ENCODE measurements around the gene TMEM223. TPM values are rescaled to one million over a fixed set of nuclear protein-coding genes. Genes with fewer than 3 reads are reported as not detected.

The TMEM223 gene
- polyA plus RNA-seq, 1 donor (not counting 4 experiments of a cell fraction or from before 2014, with no cell fraction given): 11.0 TPM

- dilution Hi-C loops (cut with MboI; ENCODE audit: extremely low pct_ligation_motif_present, low sequenced_read_pairs): no loop called here
- H3K79me2 ChIP-seq (ENCODE audit: control insufficient read depth, insufficient read depth, low read length): peaks cover 38% of the 10 kb centered on the region
- H3K4me2 ChIP-seq (ENCODE audit: control insufficient read depth, extremely low read depth, insufficient read depth, low read depth, low read length): no peak overlapping the region
- no peaks in the 10 kb centered on the region for H3K27me3 ChIP-seq (ENCODE audit: control insufficient read depth, extremely low read depth, insufficient read depth, low read length)
- H3K4me1 ChIP-seq (ENCODE audit: control insufficient read depth, extremely low read depth, insufficient read depth, low read length): peaks cover 32% of the 10 kb centered on the region
- no peaks in the 10 kb centered on the region for H4K20me1 ChIP-seq (ENCODE audit: control insufficient read depth, extremely low read depth, insufficient read depth, low read length)
- peaks cover 7 to 30% of the 10 kb centered on the region in 2 experiments for H3K36me3 ChIP-seq (ENCODE audit: control insufficient read depth in 2 of 2, extremely low read depth in 1 of 2, insufficient read depth in 2 of 2, low read length in 2 of 2)
- no peak overlapping the region for H3K4me3 ChIP-seq (ENCODE audit: control insufficient read depth in 2 of 3, extremely low read depth in 1 of 3, insufficient read depth in 2 of 3, low read depth in 1 of 3, low read length in 3 of 3)
- H3K27ac ChIP-seq (ENCODE audit: control insufficient read depth, insufficient read depth, low read length): no peak overlapping the region
- no peaks in the 10 kb centered on the region for H3K9me1 ChIP-seq (ENCODE audit: control insufficient read depth, extremely low read depth, insufficient read depth, low read length)
- TF ChIP-seq CTCF (optimal IDR thresholded peaks at IDR 0.05 in 1 of 3, IDR thresholded peaks at IDR 0.05 in 1 of 3, conservative IDR thresholded peaks at IDR 0.05 in 1 of 3; ENCODE audit: extremely low read depth in 1 of 3, insufficient read depth in 2 of 3, low read length in 3 of 3) (peak in 1 of 3 experiments; percentile 6), EZH2 (IDR thresholded peaks at IDR 0.05; ENCODE audit: low read length) (no peak)
- FAIRE-seq (no peak), DNase-seq (ENCODE audit: low read depth, low spot score) (no peak)
- no peak overlapping the region for H3K9ac ChIP-seq (ENCODE audit: control insufficient read depth, extremely low read depth, insufficient read depth, low read length)
- no peak overlapping the region for H2AFZ ChIP-seq (ENCODE audit: control insufficient read depth, low read length)
- H3K9me3 ChIP-seq (ENCODE audit: control insufficient read depth, low read depth, low read length): no peaks in the 10 kb centered on the region
These were observed 2.8 kb downstream of the TMEM223 start for GRCh38 chr11:62788991-62789390.

- Histone ChIP-seq H3K9me3 (ENCODE audit: control insufficient read depth, low read depth, low read length) (no peaks in the 10 kb centered on the region), H3K4me2 (ENCODE audit: control insufficient read depth, extremely low read depth, insufficient read depth, low read depth, low read length) (peak within 1 kb of the TSS; percentile 66), H2AFZ (ENCODE audit: control insufficient read depth, low read length) (peak within 1 kb of the TSS; percentile 75), H3K79me2 (ENCODE audit: control insufficient read depth, insufficient read depth, low read length) (peaks cover 38% of the 10 kb centered on the region), H3K27ac (ENCODE audit: control insufficient read depth, insufficient read depth, low read length) (peak within 1 kb of the TSS; percentile 98), H3K9me1 (ENCODE audit: control insufficient read depth, extremely low read depth, insufficient read depth, low read length) (no peaks in the 10 kb centered on the region), H3K4me1 (ENCODE audit: control insufficient read depth, extremely low read depth, insufficient read depth, low read length) (peaks cover 29% of the 10 kb centered on the region), H3K27me3 (ENCODE audit: control insufficient read depth, extremely low read depth, insufficient read depth, low read length) (no peaks in the 10 kb centered on the region), H3K4me3 (ENCODE audit: control insufficient read depth in 2 of 3, extremely low read depth in 1 of 3, insufficient read depth in 2 of 3, low read depth in 1 of 3, low read length in 3 of 3) (peak within 1 kb of the TSS; percentile 78 to 100 (median 99)), H3K36me3 (ENCODE audit: control insufficient read depth in 2 of 2, extremely low read depth in 1 of 2, insufficient read depth in 2 of 2, low read length in 2 of 2) (peaks cover 0 to 21% of the 10 kb centered on the region in 2 experiments), H4K20me1 (ENCODE audit: control insufficient read depth, extremely low read depth, insufficient read depth, low read length) (no peaks in the 10 kb centered on the region), H3K9ac (ENCODE audit: control insufficient read depth, extremely low read depth, insufficient read depth, low read length) (peak within 1 kb of the TSS; percentile 97)
- dilution Hi-C loops (cut with MboI; ENCODE audit: extremely low pct_ligation_motif_present, low sequenced_read_pairs): no loop called here
- DNase-seq (ENCODE audit: low read depth, low spot score) (peak; percentile 86), FAIRE-seq (no peak)
- TF ChIP-seq EZH2 (IDR thresholded peaks at IDR 0.05; ENCODE audit: low read length) (no peak), CTCF (optimal IDR thresholded peaks at IDR 0.05 in 1 of 3, IDR thresholded peaks at IDR 0.05 in 1 of 3, conservative IDR thresholded peaks at IDR 0.05 in 1 of 3; ENCODE audit: extremely low read depth in 1 of 3, insufficient read depth in 2 of 3, low read length in 3 of 3) (peak; percentile 47 to 80 (median 71))
These were observed 4.6 kb downstream of the TMEM223 start, which contains the start of gene TMEM179B for GRCh38 chr11:62787005-62787759. TSS of gene TMEM179B (plus strand) at chr11:62787402. CDS start at chr11:62787432, 30 bp downstream.
